Naive B cell (primary cell): Measurements from ENCODE around the gene KLHL36. TPM values are rescaled to one million over a fixed set of nuclear protein-coding genes. Genes with fewer than 3 reads are reported as not detected.
A peak's percentile ranks its signal among the peaks of the same experiment; 100 is the strongest.

Experiments used
- ATAC-seq, 2 donors: fragments of 150-1000 bp; cut with Tn5 transposase; 2 replicates each; pipeline ENCODE4 v1.10.0; 2021; ENCODE audit warnings: low read depth in 2 of 2, mild to moderate bottlenecking in 2 of 2, moderate library complexity in 2 of 2
- DNase-seq: peaks from one replicate; pipeline ENCODE4 v3.0.0; 2022
- H3K27ac Mint-ChIP-seq, 6 donors: one replicate each; pipeline ENCODE4 v1.8.0; 2020 to 2022; ENCODE audit warnings: mild to moderate bottlenecking in 6 of 6, mixed read lengths in 6 of 6, moderate library complexity in 5 of 6, inconsistent platforms in 2 of 6
- H3K27me3 Mint-ChIP-seq, 3 donors: one replicate each; pipeline ENCODE4 v1.8.0; 2021 to 2022; ENCODE audit warnings: mixed read lengths in 3 of 3, mild to moderate bottlenecking in 1 of 3
- H3K36me3 Mint-ChIP-seq, 2 donors: one replicate each; pipeline ENCODE4 v1.8.0; 2020 to 2022; ENCODE audit warnings: mixed read lengths in 2 of 2, inconsistent platforms in 1 of 2, mild to moderate bottlenecking in 1 of 2
- H3K4me1 Mint-ChIP-seq, 3 donors: one replicate each; pipeline ENCODE4 v1.8.0; 2020 to 2022; ENCODE audit warnings: mixed read lengths in 3 of 3, inconsistent platforms in 1 of 3, mild to moderate bottlenecking in 1 of 3, moderate library complexity in 1 of 3
- H3K4me3 Mint-ChIP-seq, 8 donors: one replicate each; pipeline ENCODE4 v1.8.0; 2020 to 2022; ENCODE audit warnings: mild to moderate bottlenecking in 8 of 8, mixed read lengths in 8 of 8, moderate library complexity in 8 of 8, inconsistent platforms in 2 of 8
- H3K9me3 Mint-ChIP-seq, 7 donors: one replicate each; pipeline ENCODE4 v1.8.0; 2020 to 2022; ENCODE audit warnings: mixed read lengths in 7 of 7, mild to moderate bottlenecking in 5 of 7, inconsistent platforms in 2 of 7, moderate library complexity in 1 of 7
- polyA plus RNA-seq, 6 donors: library from polyadenylated mRNA; unstranded; fragments of 300-500 nt; fragmentation: Illumina TruSeq; gene quantifications; one replicate each; pipeline ENCODE4 v1.2.3, GENCODE V29; 2021; ENCODE audit warnings: low read depth in 6 of 6

Gene KLHL36
- polyA plus RNA-seq, 6 donors from 2014 or later, result 29.7 to 40.3 (median 37.5) TPM

DNA sequence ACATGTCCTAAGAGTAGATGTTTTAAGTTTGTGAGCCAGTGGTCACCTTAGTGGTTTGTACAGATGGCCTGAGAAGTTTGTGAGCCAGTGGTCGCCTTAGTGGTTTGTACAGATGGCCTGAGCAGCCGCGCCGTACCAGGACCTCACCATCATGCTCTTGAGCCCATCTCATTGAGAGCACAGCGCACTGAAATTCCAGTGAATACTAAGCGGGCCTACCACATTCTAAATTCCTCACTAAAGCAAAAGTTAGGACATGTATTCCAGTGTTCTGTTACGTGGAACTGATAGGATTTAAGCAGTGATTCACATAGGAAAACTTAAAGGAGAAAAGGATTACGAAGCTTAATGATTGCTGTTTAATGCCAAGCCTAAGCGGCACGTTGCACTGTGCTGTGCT lies 55.4 kb downstream of the KLHL36 start:
- H3K9me3 Mint-ChIP-seq, result no peaks in the 10 kb centered on the region
- DNase-seq (no peak), ATAC-seq (no peak)
- H3K27me3 Mint-ChIP-seq, result no peaks in the 10 kb centered on the region
- no peaks in the 10 kb centered on the region for H3K36me3 Mint-ChIP-seq
- peaks cover 42 to 78% (median 53%) of the 10 kb centered on the region in 3 donors for H3K4me1 Mint-ChIP-seq
- peak overlapping the region in 1 of 8 donors; percentile 56 for H3K4me3 Mint-ChIP-seq
- H3K27ac Mint-ChIP-seq, result no peak overlapping the region

DNA sequence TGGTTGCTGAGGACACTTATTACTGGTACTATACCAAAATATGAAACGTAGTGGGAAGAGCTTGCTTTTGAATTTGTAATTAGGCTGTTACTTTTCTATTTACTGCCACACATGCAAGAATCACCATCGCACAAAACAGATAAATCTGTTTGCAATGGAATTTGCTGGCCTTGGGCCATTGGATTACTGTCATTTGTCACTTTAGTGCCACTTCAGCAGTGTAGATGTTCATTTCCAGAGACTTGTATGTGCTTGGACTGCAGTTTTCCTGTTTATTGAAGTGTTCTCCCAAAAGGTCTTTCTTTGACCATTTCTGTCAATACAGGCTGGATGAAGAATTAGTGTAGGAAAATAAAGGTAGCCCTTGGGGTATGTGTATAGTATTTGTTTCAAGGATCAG lies 55.9 kb downstream of the KLHL36 start:
- peaks cover 0 to under 1% of the 10 kb centered on the region in 2 donors for H3K36me3 Mint-ChIP-seq
- no peak overlapping the region for H3K4me3 Mint-ChIP-seq
- H3K27me3 Mint-ChIP-seq, result no peaks in the 10 kb centered on the region
- ATAC-seq, result no peak
- no peaks in the 10 kb centered on the region for H3K9me3 Mint-ChIP-seq
- peaks cover 46 to 78% (median 59%) of the 10 kb centered on the region in 3 donors for H3K4me1 Mint-ChIP-seq
- H3K27ac Mint-ChIP-seq, result peak overlapping the region in 1 of 6 donors; percentile 40
- DNase-seq, result no peak

DNA sequence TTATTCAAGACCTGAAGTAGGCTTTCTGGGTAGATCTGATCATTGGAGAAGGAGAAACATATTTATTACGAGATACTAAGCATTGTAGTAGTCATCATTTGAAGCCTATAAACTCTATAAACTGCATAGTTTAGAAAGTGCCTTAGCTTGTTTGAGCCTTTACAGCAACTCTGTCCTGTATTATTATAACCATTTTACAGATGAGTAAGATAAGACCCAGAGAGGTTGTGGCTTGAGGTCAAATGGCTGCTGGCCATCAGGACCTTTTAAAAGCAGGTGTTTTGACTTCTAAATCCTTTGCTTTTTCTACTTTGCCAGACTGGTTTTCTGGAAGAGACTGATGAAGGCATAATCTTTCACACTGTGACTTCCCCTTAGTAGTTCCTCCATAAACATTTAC lies 58.5 kb downstream of the KLHL36 start:
- no peaks in the 10 kb centered on the region for H3K9me3 Mint-ChIP-seq
- H3K36me3 Mint-ChIP-seq, result peaks cover 0 to 4% of the 10 kb centered on the region in 2 donors
- peaks cover 51 to 89% (median 73%) of the 10 kb centered on the region in 3 donors for H3K4me1 Mint-ChIP-seq
- peak overlapping the region in 1 of 8 donors; percentile 18 for H3K4me3 Mint-ChIP-seq
- DNase-seq, result no peak
- no peak for ATAC-seq
- peak overlapping the region in 2 of 6 donors; percentile 24 to 65 for H3K27ac Mint-ChIP-seq
- H3K27me3 Mint-ChIP-seq, result no peaks in the 10 kb centered on the region

DNA sequence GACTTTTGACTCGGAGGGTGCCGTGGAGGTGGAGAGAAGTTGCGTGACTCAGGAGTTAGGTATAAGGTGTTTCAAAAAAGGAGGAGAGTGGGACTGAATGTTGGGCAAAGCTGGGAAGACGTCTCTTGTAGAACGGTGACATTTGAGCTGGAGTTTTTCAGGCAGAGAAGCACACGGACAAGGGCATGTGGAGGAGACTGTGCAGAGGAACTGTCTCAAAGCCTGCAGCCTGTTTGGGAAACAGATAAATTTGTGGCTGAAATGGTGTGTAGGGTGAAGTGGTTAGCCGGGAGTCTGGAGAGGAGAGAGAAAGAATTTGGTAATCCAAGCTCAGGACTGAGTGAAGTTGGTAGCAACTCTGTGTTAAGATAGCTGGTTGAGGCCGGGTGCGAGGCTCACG lies 61.3 kb downstream of the KLHL36 start:
- no peaks in the 10 kb centered on the region for H3K27me3 Mint-ChIP-seq
- ATAC-seq, result no peak
- H3K27ac Mint-ChIP-seq, result peak overlapping the region in 3 of 6 donors; percentile 15 to 82 (median 66)
- H3K36me3 Mint-ChIP-seq, result peaks cover 0 to 4% of the 10 kb centered on the region in 2 donors
- peaks cover 63 to 95% (median 85%) of the 10 kb centered on the region in 3 donors for H3K4me1 Mint-ChIP-seq
- H3K9me3 Mint-ChIP-seq, result no peaks in the 10 kb centered on the region
- no peak for DNase-seq
- peak overlapping the region in 1 of 8 donors; percentile 47 for H3K4me3 Mint-ChIP-seq

DNA sequence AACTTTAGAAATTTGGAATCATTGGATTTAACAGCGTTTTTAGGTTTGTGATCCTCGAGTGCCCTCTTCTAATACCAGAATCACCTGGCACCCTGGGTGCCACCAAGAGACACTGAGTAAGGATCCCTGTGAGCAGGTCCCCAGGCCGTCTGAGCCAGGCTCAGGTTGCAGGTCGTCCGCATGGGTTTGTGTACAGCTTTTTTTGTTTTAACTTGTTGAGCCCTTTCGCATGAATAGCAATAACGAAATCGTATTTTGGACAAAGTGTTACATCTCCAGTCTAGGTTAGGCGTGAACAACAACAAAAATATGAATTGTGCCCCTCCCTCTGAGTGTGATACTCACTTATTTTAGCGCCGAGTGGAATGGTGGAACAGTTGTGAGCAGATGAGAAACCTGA lies 62.4 kb downstream of the KLHL36 start:
- Mint-ChIP-seq H3K9me3 (no peaks in the 10 kb centered on the region), H3K4me1 (peaks cover 61 to 93% (median 78%) of the 10 kb centered on the region in 3 donors), H3K27ac (no peak overlapping the region), H3K27me3 (no peaks in the 10 kb centered on the region), H3K4me3 (no peak overlapping the region), H3K36me3 (peaks cover 0 to 4% of the 10 kb centered on the region in 2 donors)
- no peak for DNase-seq
- no peak for ATAC-seq

Other genes starting within 250 kb of the KLHL36 start
- 1 to 10 TPM; 2.1 to 4.7 (median 3.1) TPM for gene MEAK7, start 143.9 kb upstream of the KLHL36 start, polyA plus RNA-seq
- gene COTL1, start 30.4 kb upstream of the KLHL36 start, polyA plus RNA-seq, result 100 to 1,000 TPM; 167 to 439 (median 373) TPM
- gene USP10, start 51.5 kb downstream of the KLHL36 start, polyA plus RNA-seq, result 100 to 1,000 TPM in 1 of 6 donors, 10 to 100 TPM in 5; 69.4 to 103 (median 96.4) TPM
- under 1 TPM in 3 of 6 donors, not detected in 3; 0.08 to 0.87 (median 0.32) TPM for gene CRISPLD2, start 171.5 kb downstream of the KLHL36 start, polyA plus RNA-seq